ENCODE data around the gene GZF1.

DNA sequence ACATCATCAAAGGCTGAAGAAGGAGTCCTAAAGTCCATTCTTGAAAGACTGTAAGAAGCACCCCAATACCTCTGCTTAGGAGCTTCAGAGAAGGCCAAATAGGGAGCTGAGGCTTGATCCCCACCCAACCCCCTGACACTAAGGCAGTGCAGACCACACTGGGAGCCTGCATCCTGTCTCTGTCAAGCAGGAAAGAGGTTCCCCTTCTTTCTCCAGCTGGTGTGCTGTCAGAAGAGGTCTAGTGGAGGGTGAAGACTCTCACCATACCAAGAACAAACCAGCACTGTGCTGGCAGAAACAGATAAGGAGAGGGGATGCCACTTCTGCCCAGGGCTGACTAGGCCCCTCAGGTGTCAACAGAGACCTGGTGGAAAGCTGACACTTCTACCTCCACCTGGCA, 19.9 kb downstream of the GZF1 start:
- TF ChIP-seq, protein P1, sequence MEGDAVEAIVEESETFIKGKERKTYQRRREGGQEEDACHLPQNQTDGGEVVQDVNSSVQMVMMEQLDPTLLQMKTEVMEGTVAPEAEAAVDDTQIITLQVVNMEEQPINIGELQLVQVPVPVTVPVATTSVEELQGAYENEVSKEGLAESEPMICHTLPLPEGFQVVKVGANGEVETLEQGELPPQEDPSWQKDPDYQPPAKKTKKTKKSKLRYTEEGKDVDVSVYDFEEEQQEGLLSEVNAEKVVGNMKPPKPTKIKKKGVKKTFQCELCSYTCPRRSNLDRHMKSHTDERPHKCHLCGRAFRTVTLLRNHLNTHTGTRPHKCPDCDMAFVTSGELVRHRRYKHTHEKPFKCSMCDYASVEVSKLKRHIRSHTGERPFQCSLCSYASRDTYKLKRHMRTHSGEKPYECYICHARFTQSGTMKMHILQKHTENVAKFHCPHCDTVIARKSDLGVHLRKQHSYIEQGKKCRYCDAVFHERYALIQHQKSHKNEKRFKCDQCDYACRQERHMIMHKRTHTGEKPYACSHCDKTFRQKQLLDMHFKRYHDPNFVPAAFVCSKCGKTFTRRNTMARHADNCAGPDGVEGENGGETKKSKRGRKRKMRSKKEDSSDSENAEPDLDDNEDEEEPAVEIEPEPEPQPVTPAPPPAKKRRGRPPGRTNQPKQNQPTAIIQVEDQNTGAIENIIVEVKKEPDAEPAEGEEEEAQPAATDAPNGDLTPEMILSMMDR (IDR thresholded peaks at IDR 0.05; ENCODE audit: insufficient read depth, low read length, poor library complexity, severe bottlenecking) = no peak
- TF ChIP-seq EZH2phosphoT487 (conservative IDR thresholded peaks at IDR 0.05; ENCODE audit: low read length) = no peak
